Measurements from ENCODE around the gene CNTNAP2. TPM values are rescaled to one million over a fixed set of nuclear protein-coding genes. Genes with fewer than 3 reads are reported as not detected.

The CNTNAP2 gene
- total RNA-seq = not detected

DNA sequence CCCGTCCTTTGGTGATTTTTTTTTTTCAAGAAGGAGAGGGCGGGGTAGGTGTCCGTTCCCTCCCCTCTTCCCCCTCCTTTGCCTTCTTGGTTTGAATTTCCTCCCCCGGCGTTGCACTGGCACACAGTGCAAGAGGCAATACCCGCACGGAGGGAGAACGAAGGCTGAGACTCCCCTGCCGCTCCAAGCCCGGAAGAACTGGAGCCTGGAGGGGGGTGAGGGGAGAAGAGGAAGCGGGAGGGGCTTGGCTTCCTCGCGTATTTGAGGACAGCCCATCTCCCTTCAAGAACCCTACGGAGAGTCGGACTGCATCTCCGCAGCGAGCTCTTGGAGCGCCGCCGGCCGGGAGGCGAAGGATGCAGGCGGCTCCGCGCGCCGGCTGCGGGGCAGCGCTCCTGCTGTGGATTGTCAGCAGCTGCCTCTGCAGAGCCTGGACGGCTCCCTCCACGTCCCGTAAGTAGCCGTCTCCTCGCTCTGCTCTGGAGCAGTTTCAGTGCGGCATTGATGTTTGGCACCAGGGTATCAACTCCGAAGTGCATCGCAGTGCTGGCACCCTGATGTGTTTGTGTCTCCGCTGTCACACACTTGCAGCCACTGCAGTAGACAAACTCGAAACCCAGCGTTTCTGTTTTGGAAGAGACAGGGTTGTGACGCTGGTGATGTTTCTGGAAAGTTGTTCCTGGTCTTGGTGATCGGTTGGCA is at the start of gene CNTNAP2:
CNTNAP2 (plus strand) TSS at position 281 of the 702 bp plus-strand sequence; CDS start at position 357, 76 bp downstream.
- ATAC-seq (ENCODE audit: low read depth) = no peak

DNA sequence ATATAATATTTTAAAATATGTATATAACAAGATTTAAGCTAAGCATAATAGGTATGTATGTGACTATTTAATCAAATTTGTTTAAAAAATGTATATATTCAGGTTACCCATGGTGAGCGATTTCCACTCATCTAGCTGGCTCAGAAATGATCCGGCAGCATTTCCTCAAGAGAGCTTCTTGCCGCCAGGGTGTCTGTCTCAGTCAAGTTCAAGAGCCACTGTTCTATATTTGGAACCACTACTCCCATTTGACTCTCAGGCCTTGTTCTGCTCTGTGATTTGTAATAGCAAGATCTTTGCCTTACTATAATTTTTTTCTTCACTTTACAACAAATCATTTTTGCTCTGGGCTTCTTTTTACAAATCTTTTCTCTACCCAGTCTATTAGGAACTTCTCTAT is 48.7 kb upstream of the CNTNAP2 start:
- no peak for ATAC-seq (ENCODE audit: low read depth)
- POLR2A ChIA-PET = no interaction called here
- Mint-ChIP-seq H3K9me3 (peaks cover 2% of the 10 kb centered on the region), H3K36me3 (no peaks in the 10 kb centered on the region), H3K27ac (no peak overlapping the region), H3K27me3 (no peaks in the 10 kb centered on the region), H3K4me3 (no peak overlapping the region), H3K4me1 (no peaks in the 10 kb centered on the region)
- no peak for DNase-seq

More for the DNA sequence above, at the start of gene CNTNAP2:
- POLR2A ChIA-PET = no interaction called here
- Mint-ChIP-seq H3K4me1 (no peaks in the 10 kb centered on the region), H3K4me3 (peak within 1 kb of the TSS; percentile 76), H3K36me3 (no peaks in the 10 kb centered on the region), H3K27ac (no peak within 1 kb of the TSS), H3K9me3 (peaks cover 1% of the 10 kb centered on the region), H3K27me3 (peaks cover 21% of the 10 kb centered on the region)
- no peak for DNase-seq

- POLR2A ChIA-PET = no interaction called here
- H3K4me1 Mint-ChIP-seq = no peaks in the 10 kb centered on the region
- ATAC-seq (ENCODE audit: low read depth) = no peak
- no peaks in the 10 kb centered on the region for H3K36me3 Mint-ChIP-seq
- H3K4me3 Mint-ChIP-seq = no peak overlapping the region
- H3K27me3 Mint-ChIP-seq = no peaks in the 10 kb centered on the region
- no peak overlapping the region for H3K27ac Mint-ChIP-seq
- DNase-seq = no peak
- peaks cover 4% of the 10 kb centered on the region for H3K9me3 Mint-ChIP-seq
These were observed 42.3 kb upstream of the CNTNAP2 start for GRCh38 chr7:146074195-146074765.

GRCh38 chr7:146076344-146076743 is 40.3 kb upstream of the CNTNAP2 start:
- H3K9me3 Mint-ChIP-seq = peaks cover 2% of the 10 kb centered on the region
- DNase-seq = no peak
- POLR2A ChIA-PET = no interaction called here
- H3K27me3 Mint-ChIP-seq = no peaks in the 10 kb centered on the region
- H3K4me3 Mint-ChIP-seq = no peak overlapping the region
- no peak for ATAC-seq (ENCODE audit: low read depth)
- H3K36me3 Mint-ChIP-seq = no peaks in the 10 kb centered on the region
- H3K4me1 Mint-ChIP-seq = no peaks in the 10 kb centered on the region
- no peak overlapping the region for H3K27ac Mint-ChIP-seq

DNA sequence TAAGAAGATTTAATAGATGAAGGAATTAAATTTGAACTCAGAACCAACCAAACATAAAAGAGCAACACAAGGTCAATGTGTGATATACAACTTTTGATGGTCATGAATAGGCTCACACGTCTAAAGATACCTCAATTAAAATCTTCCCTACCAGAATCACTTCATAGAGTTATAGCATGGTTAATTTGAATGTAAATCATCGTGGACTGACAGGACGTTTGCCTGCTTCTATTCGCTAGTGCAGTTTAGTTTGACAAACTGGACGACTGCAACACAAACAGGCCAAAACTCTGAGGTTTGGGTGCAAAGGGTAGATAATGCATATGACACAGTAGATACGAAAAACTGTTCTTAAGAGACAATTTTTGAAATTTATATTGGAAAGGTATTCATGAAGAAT is 32.5 kb upstream of the CNTNAP2 start:
- Mint-ChIP-seq H3K9me3 (no peaks in the 10 kb centered on the region), H3K4me1 (no peaks in the 10 kb centered on the region), H3K27ac (no peak overlapping the region), H3K27me3 (no peaks in the 10 kb centered on the region), H3K4me3 (no peak overlapping the region), H3K36me3 (no peaks in the 10 kb centered on the region)
- DNase-seq (no peak), ATAC-seq (ENCODE audit: low read depth) (no peak)
- POLR2A ChIA-PET = no interaction called here

DNA sequence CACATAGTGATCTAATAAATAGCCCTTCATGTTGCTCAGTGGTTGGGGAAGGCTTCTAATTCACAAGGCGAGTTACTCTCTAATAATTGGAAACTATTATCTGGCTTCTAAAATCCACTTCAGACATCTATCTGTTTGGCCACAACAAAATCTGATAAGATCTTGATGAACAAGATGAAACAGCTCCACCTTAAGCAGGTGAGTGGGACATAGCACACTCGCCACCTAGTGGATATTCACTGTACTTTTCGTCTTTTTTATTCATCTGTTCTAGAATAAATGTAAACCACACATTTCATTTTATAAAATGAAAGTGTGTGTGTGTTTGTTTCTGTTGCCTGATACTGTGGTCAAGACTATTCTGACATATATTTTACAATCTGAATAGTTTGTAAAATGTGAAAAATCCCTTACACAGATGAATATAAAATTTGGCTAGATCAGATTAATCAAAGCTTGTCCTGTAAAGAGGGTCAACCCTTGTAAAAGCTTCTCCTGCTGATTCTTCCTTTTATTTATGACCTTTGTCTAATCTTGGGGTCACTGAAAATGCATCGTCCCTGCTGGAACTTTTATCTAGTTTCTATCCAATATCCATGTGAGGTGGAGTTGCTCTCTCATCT is 26.5 kb upstream of the CNTNAP2 start:
- DNase-seq (no peak), ATAC-seq (ENCODE audit: low read depth) (no peak)
- Mint-ChIP-seq H3K4me1 (no peaks in the 10 kb centered on the region), H3K27me3 (no peaks in the 10 kb centered on the region), H3K36me3 (no peaks in the 10 kb centered on the region), H3K27ac (no peak overlapping the region), H3K4me3 (no peak overlapping the region), H3K9me3 (no peaks in the 10 kb centered on the region)
- POLR2A ChIA-PET = no interaction called here

DNA sequence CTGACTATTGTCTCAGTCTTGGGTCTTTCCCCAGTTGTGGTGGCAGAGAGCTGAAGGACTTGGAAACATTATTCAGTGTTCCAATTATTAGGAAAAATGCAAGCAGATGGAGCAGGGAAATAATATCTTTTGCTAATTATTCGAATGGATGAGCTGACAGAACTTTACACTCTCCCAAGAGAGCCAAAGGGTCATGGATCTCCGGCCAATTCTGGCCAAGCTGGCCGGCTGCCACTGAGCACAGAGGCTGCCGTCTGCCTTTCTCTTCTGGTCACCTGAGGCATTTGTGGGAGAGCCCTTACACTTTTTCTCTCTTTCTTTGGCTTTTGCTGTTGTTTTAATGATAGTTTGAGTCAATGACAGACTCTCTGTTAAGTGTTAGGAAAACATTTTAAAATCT is 22.2 kb upstream of the CNTNAP2 start:
- Mint-ChIP-seq H3K27ac (no peak overlapping the region), H3K27me3 (no peaks in the 10 kb centered on the region), H3K36me3 (no peaks in the 10 kb centered on the region), H3K4me3 (no peak overlapping the region), H3K4me1 (no peaks in the 10 kb centered on the region), H3K9me3 (no peaks in the 10 kb centered on the region)
- POLR2A ChIA-PET = no interaction called here
- DNase-seq (no peak), ATAC-seq (ENCODE audit: low read depth) (no peak)

DNA sequence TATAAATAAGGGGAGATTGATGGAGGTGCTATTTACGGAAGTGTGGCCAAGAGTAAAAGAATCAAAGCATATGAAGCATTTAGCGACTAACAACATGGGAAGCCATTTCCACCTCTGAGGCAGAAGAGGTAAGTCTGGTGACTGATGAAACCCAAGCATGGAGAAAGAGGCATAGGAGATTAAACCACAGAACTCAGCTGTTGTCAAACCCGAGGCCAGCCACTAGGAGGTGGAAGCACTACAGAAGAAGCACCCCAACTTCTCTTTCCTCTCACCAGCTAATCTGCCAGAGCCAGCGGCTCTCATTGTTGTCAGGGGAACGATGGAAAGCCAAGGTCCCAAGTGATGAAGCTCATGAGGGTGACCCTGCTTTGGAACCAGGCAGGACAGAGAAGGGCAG is 19.6 kb upstream of the CNTNAP2 start:
- DNase-seq = no peak
- Mint-ChIP-seq H3K4me1 (no peaks in the 10 kb centered on the region), H3K27ac (no peak overlapping the region), H3K9me3 (no peaks in the 10 kb centered on the region), H3K4me3 (no peak overlapping the region), H3K27me3 (no peaks in the 10 kb centered on the region), H3K36me3 (no peaks in the 10 kb centered on the region)
- POLR2A ChIA-PET = no interaction called here
- ATAC-seq (ENCODE audit: low read depth) = no peak

DNA sequence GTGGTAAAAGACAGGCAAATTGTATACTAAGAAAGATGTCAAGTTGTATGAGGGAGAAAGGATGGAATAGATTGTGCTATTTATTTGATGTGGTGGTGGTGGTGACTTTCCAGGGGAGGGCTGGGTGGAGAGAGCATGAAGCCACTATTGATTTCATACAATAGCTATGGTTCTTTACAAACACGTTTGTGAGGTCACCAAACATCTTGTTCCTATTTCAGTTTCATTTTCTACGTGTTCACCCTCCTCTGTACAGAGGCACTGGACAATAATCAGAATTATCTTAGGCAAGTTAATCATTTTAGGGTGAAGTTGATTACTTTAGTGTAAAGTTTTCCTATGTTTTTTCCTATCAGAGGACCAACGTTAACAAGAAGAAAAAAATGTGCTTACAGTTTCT is 10.3 kb upstream of the CNTNAP2 start:
- DNase-seq (no peak), ATAC-seq (ENCODE audit: low read depth) (no peak)
- POLR2A ChIA-PET = no interaction called here
- Mint-ChIP-seq H3K27me3 (no peaks in the 10 kb centered on the region), H3K27ac (no peak overlapping the region), H3K36me3 (no peaks in the 10 kb centered on the region), H3K4me1 (no peaks in the 10 kb centered on the region), H3K9me3 (no peaks in the 10 kb centered on the region), H3K4me3 (no peak overlapping the region)

DNA sequence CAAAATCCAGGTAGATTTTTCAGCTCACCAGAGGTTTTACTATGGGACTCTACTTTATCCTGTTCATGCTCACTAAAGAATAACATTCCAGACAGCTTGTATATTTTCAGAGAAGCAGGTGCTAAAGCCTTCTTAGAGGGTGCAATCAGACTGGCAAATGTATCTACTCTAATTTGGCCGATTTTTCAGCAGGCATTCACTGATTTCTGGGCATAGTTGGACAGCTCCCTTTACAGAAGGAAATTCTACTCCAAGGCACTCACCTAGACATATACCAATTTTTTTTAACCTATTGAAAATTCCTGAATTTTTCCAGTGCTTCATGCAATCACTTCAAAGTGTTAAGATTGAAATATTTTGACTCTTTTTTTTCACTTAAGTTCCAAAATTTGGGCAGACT is 3.8 kb upstream of the CNTNAP2 start:
- no peak for DNase-seq
- Mint-ChIP-seq H3K36me3 (no peaks in the 10 kb centered on the region), H3K27ac (no peak overlapping the region)

GRCh38 chr7:146115548-146115850 is 1.1 kb upstream of the CNTNAP2 start:
- DNase-seq (no peak), ATAC-seq (ENCODE audit: low read depth) (no peak)
- Mint-ChIP-seq H3K36me3 (no peaks in the 10 kb centered on the region), H3K9me3 (peaks cover 1% of the 10 kb centered on the region), H3K4me1 (no peaks in the 10 kb centered on the region), H3K27me3 (peaks cover 21% of the 10 kb centered on the region), H3K27ac (no peak overlapping the region), H3K4me3 (peak overlapping the region; percentile 76)
- POLR2A ChIA-PET = no interaction called here

More for the DNA sequence above, 3.8 kb upstream of the CNTNAP2 start:
- ATAC-seq (ENCODE audit: low read depth) = no peak
- Mint-ChIP-seq H3K4me1 (no peaks in the 10 kb centered on the region), H3K27me3 (peaks cover 19% of the 10 kb centered on the region), H3K4me3 (no peak overlapping the region), H3K9me3 (peaks cover 1% of the 10 kb centered on the region)
- POLR2A ChIA-PET = no interaction called here

- H3K4me3 Mint-ChIP-seq = peak overlapping the region; percentile 76
- DNase-seq (peak; percentile 53), ATAC-seq (ENCODE audit: low read depth) (peak; percentile 60)
- H3K9me3 Mint-ChIP-seq = peaks cover 1% of the 10 kb centered on the region
- peaks cover 21% of the 10 kb centered on the region for H3K27me3 Mint-ChIP-seq
- POLR2A ChIA-PET = no interaction called here
- H3K27ac Mint-ChIP-seq = no peak overlapping the region
- H3K4me1 Mint-ChIP-seq = no peaks in the 10 kb centered on the region
- H3K36me3 Mint-ChIP-seq = no peaks in the 10 kb centered on the region
These were observed 615 bp upstream of the CNTNAP2 start for GRCh38 chr7:146115851-146116520.

GRCh38 chr7:146117576-146117975 is 975 bp downstream of the CNTNAP2 start:
- Mint-ChIP-seq H3K9me3 (peaks cover 1% of the 10 kb centered on the region), H3K36me3 (no peaks in the 10 kb centered on the region), H3K27ac (no peak overlapping the region), H3K4me1 (no peaks in the 10 kb centered on the region), H3K4me3 (no peak overlapping the region), H3K27me3 (peaks cover 21% of the 10 kb centered on the region)
- no peak for DNase-seq
- POLR2A ChIA-PET = no interaction called here
- no peak for ATAC-seq (ENCODE audit: low read depth)

DNA sequence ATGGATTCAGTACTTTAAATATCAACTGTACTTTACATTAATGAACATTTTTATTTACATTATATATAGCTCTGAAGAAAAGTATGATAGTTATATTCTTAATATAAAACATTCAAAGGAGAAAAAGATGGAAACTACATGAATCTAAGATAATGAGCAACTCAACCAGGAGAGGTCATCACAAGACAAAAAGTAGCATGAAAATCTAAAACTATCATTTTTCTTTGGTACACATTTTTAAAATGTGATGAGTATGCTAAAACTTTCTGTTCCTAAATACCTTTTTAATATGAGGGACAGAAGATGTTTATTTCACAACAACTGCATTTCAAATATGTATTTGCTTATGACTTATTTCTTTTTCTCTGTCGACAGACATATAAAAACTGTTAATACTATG is 2.4 kb downstream of the CNTNAP2 start:
- POLR2A ChIA-PET = no interaction called here
- Mint-ChIP-seq H3K27me3 (peaks cover 21% of the 10 kb centered on the region), H3K9me3 (peaks cover 1% of the 10 kb centered on the region), H3K27ac (no peak overlapping the region), H3K36me3 (no peaks in the 10 kb centered on the region), H3K4me1 (no peaks in the 10 kb centered on the region), H3K4me3 (no peak overlapping the region)
- no peak for DNase-seq
- ATAC-seq (ENCODE audit: low read depth) = no peak
